HG03045 (cell line): ENCODE data around the gene PFAS.

Source experiments
- ATAC-seq: cut with Tn5 transposase; IDR thresholded peaks from one replicate; pipeline ENCODE4 v1.9.1; 2021; ENCODE audit warnings: mild to moderate bottlenecking, moderate library complexity; ENCODE audit not compliant: unreplicated experiment

The PFAS gene

DNA sequence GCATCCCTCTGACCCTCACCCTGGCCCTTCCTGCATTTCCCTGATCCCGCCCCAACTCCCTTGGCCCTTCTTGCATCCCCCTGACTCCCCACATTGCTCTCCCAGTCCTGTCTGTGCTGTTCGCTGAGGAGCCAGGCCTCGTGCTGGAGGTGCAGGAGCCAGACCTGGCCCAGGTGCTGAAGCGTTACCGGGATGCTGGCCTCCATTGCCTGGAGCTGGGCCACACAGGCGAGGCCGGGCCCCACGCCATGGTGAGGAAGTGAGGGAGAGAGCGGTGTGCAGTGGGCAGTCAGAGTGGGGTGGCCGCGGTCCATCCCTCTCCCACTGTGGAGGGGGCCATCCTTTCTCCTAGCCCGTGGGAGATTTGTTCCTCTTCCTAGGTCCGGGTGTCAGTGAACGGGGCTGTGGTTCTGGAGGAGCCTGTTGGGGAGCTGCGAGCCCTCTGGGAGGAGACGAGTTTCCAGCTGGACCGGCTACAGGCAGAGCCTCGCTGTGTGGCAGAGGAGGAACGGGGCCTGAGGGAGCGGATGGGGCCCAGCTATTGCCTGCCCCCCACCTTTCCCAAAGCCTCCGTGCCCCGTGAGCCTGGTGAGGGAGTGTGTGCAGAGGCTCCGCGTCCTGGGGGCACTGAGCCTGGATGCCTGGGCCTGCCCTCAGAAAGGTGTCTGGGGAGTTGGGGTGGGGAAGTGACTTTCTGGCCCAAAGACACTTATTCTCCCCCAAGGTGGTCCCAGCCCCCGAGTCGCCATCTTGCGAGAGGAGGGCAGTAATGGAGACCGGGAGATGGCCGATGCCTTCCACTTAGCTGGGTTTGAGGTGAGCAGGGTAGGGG is 17.8 kb downstream of the PFAS start:
- ATAC-seq = no peak

DNA sequence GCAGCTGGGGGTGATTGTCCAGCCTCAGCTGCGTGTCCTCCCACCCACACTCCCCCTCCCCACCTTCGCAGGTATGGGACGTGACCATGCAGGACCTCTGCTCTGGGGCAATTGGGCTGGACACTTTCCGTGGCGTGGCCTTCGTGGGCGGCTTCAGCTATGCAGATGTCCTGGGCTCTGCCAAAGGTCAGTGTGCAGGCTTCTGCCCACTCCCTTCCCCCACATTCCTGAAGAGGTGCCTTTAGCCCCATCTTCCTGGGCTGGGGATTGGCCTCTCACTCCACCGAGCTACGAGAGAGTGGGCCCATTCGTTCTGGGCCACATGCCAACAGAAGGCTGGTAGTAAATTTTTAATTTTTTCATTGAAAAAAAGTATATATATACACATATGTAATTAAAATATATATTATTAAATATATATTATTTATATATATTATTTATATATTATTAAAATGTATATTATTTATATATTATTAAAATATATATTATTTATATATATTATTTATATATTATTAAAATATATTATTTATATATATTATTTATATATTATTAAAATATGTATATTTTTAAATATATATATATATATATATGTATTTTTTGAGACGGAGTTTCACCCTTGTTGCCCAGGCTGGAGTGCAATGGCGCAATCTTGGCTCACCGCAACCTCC is 18.5 kb downstream of the PFAS start:
- no peak for ATAC-seq

DNA sequence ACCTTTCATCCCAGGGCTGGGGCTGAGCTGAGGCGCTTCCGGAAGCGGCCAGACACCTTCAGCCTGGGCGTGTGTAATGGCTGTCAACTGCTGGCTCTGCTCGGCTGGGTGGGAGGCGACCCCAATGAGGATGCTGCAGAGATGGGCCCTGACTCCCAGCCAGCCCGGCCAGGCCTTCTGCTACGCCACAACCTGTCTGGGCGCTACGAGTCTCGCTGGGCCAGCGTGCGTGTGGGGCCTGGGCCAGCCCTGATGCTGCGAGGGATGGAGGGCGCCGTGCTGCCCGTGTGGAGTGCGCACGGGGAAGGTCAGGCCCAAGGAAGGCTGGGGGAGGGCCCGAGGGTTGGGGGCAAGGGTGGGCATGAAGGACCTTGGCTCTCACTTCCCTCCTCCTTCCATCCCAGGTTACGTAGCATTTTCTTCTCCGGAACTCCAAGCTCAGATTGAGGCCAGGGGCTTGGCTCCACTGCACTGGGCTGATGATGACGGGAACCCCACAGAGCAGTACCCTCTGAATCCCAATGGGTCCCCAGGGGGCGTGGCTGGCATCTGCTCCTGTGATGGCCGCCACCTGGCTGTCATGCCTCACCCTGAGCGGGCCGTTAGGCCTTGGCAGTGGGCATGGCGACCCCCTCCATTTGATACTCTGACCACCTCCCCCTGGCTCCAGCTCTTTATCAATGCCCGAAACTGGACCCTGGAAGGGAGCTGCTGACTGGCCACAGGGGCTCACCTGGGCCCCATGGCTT is 19.6 kb downstream of the PFAS start:
- ATAC-seq = no peak

DNA sequence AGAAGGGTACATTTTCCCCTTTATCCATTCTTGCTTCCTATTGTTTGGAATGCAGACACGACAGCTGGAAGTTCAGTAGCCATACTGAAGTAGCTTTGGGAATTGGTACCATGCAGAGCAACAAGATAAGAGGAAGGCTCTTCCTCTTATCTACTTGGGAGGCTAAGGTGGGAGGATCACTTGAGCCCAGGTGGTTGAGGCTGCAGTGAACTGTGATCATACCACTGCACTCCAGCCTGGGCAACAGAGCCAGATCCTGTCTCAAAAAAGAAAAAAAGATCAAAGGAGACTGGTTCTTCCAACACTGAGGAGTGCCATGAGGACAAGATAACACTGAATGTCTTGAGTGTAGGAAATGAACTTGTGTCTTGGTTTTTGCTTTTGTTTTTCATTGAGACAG is 23.3 kb downstream of the PFAS start:
- no peak for ATAC-seq

DNA sequence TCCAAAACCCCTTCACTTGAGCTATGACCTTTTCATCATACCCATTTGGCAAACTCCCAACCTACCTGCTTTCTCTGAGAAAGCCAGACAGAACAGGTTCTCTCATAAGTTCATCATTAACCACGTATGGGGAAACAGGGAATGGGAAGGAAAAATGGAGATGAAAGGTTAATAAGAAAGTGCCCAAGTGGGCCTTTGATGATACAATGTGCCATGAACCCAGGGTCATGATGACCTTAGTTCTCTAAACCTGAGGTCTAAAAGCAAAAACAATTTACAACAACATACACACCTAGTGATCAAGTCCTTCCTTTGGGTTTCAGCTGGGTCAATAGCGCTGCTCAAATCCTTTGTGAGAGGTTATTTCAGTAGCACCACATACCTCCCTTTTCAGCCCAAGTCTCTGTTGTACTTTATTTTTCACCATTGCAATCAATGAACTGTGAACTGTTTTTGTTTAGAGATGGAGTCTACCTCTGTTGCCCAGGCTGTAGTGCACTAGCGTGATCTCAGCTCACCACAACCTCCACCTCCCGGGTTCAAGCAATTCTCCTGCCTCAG is 24.9 kb downstream of the PFAS start:
- no peak for ATAC-seq

DNA sequence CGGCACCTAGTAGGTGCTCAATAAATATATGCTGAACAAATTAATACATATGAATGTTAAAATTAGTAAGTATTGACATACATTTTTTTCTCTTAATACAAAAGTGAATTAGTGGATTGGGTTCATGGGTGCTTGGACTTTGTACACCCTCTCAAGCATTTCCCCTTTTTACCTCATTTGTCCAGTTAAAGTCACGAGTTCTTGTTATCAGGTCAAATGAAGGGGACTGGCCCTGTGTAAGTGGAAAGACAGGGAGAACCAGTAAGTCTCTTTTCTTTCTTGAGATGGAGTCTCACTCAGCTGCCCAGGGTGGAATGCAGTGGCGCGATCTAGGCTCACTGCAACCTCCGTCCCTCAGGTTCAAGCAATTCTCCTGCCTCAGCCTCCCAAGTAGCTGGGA is 25.7 kb downstream of the PFAS start:
- no peak for ATAC-seq

DNA sequence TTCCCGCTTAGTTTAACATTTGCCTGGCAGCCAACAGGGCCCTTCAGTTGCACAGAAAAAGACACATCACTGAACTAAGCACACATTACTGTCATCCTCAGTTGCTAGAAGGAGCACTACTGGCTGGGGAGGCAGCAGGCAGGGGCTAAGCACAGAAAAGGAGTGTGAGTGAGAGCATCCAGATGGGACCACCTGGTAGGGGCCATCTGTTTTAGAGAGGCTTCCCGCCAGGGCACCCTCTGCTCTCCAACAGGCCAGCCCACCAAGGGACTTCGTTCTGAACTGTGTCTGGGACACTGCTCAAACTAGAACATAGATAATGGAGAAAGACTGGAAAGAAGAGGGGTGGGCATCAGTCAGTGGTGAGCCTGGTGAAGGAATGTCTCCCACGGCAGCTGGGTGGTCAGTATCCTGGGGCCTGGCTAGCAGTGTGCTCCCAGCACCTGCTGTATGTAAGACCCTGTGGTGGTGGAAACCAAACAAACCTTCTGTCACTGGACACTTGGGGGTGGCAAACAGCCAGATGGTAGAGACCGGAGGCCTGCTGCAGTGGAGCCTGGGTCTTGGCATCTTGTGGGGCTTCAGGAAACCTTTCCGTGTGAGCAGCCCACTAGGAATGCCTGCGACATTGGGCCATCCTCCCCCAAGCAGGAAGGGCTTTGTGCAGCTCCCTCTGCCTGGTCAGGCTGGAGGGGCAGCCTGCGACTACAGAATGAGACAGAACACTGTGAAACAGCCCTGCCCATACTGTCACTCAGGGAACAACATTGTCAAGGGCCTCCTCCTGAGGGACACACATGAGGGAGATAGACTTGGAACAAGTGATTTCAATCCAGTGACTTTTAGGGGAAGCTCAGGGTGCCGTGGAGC is 26.6 kb downstream of the PFAS start:
- no peak for ATAC-seq

DNA sequence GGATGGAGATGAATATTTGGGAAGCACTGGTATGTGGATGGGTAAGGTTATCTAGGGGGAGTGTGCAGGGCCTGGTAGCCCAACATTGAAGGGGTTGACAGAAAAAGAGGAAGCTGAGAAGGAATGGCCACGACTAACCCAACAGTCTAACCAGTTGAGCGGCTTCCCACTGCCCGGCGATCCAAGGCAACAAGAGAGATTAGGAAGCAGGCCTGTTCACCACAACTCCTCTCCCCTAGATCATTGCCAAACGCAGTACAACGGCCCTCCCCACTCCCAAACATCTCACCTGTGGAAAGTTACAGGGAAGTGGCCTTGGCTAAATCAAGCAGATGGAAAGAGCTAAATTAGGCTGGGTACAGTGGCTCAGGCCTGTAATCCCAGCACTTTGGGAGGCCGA is 28.2 kb downstream of the PFAS start:
- no peak for ATAC-seq

DNA sequence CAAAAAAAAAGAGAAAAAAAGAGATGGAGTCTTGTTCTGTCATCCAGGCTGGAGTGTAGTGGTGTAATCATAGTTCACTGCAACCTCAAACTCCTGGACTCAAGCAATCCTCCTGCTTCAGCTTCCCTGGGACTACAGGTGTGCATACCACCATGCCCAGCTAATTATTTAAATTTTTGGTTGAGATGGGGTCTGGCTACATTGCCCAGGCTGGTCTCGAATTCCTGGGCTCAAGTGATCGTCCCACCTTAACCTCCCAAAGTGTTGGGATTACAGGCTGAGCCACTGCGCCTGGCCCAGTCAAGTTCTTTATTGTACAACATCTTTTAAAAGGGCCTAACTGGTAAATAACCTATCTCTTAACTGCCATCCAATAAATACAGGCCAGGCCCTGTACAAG is 33.3 kb downstream of the PFAS start:
- ATAC-seq = no peak

DNA sequence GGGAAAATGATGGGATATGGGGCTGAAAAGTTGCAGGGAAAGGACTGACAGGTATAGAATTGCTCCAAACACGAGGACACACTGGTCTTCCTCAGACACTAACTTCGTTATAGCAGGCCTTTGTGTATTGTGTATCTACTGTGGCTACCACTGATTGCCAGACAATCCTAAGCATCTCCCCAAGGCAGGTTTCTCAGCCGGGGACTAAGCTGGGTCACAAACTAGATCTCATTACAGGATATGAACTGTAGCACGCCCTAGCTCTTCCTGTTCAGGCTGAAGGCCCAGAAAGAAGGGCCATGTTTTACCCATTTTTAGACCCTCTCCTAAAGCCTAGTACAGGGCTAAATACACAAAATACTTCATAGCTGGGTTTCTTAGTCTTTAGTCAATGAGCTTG is 34.3 kb downstream of the PFAS start:
- ATAC-seq = no peak

DNA sequence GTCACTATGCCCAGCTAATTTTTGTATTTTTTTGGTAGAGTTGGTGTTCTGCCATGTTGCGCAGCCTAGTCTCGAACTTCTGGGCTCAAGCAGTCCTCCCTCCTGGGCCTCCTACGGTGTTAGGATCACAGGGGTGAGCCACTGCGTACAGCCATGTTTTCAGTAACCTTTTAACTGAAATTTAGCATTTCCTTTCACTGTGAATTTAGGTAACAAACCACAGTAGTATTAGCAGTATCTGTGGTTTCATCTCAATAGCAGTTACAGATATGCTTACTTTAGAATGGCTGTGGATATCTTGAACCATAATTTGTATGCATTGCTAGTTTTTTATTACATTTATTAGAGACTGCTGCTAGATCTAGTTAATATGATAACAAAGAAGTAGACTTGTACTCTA is 35.0 kb downstream of the PFAS start:
- ATAC-seq = no peak

DNA sequence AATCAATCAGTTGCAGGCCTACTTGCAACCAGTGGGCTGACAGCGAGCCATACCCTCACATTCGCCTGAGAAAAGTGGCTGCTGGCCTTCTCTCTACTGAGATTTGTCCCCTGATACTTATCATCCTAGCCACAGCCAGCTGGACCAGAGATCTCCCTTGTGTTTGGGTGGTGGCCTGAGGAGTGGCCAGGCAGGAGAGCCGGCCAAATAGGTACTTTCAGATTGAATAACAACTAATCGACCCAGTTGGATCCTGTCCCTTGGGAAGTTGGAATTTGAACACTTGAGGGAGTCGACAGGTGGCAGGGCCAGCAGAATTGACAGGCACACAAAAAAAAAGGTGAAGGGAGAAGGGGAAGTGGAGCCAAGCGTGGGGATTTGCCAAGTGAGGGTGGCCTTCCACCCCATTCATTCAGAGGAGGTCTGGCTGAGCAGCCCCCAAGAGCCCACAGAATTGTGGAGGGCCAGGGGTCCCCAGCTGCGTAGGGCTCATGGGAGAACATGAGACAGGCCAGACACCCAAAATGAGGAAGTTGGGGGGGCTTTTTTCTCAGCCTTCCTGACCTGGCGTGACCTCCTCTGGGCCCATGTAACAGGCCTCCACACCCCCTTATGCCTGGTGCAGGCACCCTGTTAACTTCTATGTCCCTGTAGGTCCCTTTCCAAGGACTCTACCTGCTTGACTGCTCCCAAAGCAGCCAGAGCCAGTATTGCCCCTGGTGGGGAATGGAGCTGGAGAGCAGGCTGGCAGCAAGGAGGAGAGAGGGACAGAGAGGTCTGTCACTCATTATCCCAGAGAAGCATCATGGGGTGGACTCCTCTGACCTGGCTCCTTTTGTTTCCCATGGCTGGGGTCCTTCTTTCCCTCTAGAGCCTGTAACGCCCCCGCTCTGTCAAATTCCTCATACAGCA is 36.4 kb downstream of the PFAS start:
- ATAC-seq = no peak

DNA sequence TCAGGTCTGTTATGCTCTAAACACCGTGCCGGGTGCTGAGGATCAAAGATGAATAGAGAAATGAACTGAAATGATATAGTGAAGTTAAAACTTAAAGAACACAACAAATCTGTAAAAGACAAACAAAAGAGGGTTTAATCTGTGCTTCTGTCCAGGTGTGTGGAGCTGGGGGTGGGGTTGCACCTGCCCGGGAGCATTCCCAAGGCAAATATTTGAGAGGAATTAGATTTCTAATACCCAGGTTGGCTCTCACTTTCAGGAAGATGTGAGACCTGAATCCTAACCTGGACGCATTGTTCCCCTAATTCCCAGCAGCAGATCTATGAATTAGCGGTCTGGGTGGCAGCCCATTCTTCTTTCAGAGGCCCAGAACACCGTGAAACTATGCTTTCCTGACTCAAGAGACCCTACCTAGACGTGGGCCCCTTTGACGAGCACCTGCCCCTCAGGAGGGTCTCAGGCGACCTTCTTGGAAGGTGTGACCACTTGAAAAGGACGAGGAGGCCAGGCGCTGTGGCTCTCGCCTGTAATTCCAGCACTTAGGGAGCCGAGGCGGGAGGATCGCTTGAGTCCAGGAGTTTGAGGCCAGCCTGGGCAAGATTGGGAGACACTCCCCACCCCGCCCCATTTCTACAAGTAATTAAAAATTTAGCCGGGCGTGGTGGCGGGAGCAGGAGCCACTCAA is 38.7 kb downstream of the PFAS start:
- ATAC-seq = no peak

DNA sequence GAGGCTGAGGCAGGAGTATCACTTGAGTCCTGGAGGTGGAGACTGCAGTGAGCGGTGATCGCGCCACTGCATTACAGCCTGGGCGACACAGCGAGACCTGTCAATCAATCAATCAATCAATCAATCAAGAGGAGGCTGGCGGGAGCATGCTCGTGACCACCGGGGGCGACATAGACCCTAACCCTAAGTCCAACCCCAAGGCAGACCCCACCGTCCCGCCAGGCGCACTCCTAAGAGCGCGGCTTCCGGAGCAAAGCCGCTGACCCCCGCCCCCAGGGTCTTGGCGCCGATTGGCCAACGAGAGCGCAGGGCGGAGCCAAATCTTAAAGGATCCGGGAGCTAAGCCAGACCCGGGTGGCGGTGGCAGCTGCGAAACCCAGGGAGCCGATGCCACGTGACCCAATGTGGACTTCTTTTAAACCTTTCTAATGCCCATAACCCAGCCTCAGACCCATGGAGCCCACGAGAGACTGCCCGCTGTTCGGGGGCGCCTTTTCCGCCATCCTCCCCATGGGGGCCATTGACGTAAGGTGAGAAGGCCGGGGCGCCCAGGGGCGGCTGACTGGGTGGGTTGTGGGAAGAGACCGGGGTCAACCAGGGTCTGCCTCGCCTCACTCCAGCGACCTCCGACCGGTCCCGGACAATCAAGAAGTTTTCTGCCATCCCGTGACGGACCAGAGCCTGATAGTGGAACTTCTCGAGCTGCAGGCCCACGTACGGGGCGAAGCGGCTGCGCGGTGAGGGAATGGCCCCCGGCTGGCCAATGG is 39.4 kb downstream of the PFAS start, which contains the start of gene RANGRF:
Gene RANGRF, plus strand, starts transcription at position 335 of the 767 bp plus-strand sequence. Its CDS starts 119 bp downstream, at position 454.
- ATAC-seq = peak; percentile 79

DNA sequence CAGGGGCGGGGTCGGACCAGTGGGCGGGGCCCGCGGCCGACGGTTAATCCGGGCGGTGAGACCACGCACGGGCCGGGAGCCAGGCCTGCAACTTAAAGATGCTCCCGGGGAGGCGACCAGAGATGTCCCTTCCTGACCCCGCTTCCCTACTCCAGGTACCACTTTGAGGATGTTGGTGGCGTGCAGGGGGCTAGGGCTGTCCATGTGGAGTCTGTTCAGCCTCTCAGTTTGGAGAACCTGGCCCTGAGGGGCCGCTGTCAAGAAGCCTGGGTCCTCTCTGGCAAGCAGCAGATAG is 40.0 kb downstream of the PFAS start:
- no peak for ATAC-seq

DNA sequence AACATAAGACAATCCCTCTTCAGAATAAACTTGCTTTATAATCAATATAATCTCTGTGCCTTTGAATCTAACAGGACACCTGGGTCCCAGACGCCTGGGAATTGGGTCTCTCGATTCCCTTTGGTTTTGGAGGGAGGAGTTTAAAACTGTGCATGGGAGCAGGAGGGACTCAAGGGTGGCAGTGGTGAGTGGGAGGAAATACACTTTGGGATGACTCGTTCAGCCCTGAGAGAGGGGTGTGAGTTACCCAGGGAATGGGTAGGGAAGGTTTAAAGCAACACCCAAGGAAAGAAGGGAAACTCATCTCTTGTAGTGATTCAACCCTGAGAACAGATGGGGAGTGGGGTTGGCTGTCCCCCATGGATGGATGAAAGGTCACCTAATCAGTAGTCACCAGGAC is 41.0 kb downstream of the PFAS start:
- ATAC-seq = no peak

DNA sequence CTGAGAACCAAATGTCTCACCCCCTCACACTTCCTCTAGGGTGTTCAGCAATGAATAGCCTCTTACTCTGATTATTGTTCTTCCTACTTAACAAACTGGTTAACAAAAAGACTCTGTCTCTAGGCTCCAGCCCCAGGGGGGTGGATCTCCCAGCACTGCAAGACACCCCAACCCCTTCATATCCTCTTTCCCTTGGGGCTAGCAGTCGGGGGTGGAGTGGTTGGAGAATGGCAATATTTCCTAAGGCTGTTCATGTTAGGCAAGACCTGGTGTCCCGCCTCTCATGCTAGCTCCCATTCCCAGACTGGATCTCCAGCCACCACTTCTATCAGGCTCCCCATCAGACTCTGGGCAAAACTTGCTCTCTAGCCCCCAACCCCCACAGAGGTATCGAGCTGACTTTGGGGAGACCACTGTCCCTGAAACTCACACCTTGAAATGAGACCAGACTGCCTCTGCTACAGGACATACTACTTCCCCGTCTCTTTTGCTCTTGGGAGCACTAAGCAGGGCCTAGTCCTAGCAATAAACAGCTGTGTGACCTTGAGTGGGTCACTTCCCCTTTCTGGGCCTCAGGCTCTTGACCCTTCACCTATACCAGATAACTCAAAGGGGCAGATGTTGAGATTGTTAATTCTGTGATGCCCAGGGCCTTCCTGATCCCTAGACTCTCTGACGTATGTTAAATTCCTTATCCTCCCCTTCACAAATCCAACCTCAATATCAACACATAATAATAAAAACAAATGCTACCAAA is 43.7 kb downstream of the PFAS start:
- no peak for ATAC-seq

DNA sequence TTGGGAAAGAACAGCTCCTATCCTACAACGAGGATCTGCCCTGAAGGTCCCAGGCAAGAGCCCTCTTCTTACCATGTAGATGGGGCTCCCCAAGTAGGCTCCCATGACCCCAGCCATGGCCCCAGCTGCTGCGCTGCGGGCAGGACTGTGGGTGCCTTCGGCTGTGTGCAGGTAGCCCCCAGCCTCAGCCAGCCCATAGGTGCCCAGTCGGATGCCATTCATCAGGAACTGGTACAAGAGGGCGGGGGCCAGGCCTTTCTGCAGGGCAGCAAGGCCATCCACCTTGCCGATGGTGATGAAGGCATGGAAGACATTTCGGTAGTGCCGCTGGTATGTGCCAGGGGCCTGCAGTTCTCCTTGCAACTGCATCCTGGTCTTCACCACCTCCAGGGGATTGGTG is 45.3 kb downstream of the PFAS start:
- ATAC-seq = no peak
